TTC549 (cell line): ENCODE data around the gene PLXNB1.
"Not testable (repeated sequence)": the region's sequence is repeated elsewhere in the genome, so short reads cannot be mapped to it uniquely, and the experiment has no call there.

Source experiments
- FAIRE-seq: peaks from 2 replicates; lab custom pipeline; 2012; peaks lifted over from hg19 to GRCh38; lab: Jason Lieb, UNC

PLXNB1 gene

DNA sequence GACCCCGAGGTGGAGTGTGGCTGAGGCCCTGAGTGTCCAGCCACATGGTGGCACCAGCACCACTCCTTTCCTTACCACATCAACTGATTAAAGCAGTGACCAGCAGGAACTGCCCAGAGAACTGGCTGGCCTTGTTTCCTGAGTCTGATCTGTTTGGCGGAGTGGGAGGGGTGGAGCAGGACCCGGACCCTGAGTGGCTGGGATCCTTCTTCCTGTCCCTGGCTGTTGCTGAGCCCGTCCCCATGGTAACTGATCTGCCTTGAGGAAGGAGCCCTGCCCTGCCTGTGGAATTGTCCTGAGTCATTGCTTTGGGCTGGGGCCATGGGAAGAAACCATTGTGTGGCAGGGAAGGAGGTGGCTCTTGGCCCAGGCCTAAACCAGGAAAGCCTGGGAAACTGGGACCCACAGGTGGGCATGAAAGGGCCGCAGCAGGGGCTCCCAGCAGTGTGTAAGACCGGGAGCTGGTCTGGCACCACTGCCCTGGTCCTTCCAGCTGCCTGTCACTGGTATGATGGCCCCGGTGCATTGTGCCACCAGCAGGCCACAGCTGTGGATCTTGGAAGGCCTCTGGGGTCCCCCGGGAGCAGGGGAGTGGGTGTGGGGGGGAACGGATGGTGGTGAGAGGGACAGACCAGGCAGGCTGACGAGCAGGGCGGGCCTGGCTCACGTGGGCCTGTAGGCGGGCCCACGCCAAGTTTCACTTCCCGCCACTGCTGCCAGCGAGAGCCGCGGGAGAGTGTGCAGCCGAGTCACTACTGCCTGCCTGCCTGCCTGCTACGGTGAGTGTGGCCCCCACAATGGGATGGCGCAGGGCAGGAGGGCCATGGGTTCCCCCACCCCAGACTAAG is 35.9 kb upstream of the PLXNB1 start:
- FAIRE-seq = peak; percentile 87

DNA sequence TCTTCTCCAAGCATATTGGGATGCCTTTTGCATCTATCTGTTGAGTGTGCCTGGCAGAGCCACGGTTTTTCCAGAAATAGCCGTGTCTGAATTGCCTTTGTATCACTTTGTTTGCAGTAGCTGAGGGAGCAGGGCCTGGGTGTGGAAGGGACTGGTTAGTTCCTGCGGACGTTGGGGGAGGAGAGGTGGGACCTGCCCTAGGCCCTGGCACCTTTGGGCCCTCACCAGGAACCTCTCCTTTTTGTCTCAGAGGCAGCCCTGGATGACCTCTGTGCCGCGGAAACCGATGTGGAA is 35.3 kb upstream of the PLXNB1 start:
- no peak for FAIRE-seq

- FAIRE-seq = no peak
Measured at GRCh38 chr3:48464713-48465221, 34.9 kb upstream of the PLXNB1 start.

- FAIRE-seq = no peak
Measured at GRCh38 chr3:48463703-48464102, 33.8 kb upstream of the PLXNB1 start.

GRCh38 chr3:48461767-48462166 is 31.9 kb upstream of the PLXNB1 start:
- not testable (repeated sequence) for FAIRE-seq

- no peak for FAIRE-seq
Measured at GRCh38 chr3:48460517-48460902, 30.6 kb upstream of the PLXNB1 start.

DNA sequence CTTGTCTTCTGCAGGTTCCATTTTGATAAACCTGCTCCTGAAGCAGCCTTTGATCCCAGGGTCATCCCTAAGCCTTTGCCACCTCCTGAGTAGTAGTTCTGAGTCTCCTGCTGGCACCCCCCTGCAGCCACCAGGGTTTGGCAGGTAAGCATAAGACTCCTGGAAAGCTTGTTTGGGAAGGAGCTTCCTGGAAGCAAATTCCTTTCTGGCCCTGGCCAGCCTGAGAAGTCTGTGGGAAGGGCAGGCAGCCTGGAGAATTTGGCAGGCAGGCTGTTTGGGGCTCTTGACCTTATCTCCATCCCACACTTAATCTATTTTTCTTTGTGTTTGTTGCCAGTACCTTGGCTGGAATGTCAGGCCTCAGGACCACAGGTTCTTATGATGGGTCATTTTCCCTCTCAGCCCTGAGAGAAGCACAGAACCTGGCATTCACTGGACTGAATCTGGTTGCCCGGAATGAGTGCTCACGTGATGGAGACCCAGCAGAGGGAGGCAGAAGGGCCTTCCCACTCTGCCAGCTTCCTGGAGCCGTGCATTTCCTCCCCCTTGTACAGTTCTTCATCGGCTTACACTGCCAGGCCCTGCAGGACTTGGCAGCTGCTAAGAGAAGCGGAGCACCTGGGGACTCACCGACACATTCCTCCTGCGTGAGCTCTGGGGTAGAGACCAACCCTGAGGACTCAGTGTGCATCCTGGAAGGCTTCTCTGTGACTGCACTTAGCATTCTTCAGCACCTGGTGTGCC is 30.1 kb upstream of the PLXNB1 start:
- FAIRE-seq = no peak

DNA sequence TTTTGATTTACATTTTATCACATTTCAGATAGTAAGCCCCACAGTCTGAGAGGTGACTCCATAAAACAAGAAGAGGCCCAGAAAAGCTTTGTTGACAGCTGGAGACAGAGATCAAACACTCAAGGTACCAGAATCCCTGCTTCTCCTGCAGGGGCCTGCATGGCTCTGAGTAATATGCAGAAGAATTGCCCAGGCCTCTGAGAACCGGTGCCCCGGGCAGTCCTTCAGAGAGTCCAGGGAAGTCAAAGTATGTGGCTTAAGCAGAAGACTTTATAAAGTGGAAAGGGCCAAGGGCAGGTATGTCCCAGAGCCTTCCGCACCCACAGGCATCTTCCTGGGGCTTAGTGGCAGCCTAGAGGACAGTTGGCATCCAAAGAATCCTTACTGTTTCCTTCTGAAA is 29.4 kb upstream of the PLXNB1 start:
- FAIRE-seq = no peak

GRCh38 chr3:48456456-48456855 is 26.6 kb upstream of the PLXNB1 start:
- FAIRE-seq = no peak

GRCh38 chr3:48451270-48451669 is 21.4 kb upstream of the PLXNB1 start:
- FAIRE-seq = no peak

DNA sequence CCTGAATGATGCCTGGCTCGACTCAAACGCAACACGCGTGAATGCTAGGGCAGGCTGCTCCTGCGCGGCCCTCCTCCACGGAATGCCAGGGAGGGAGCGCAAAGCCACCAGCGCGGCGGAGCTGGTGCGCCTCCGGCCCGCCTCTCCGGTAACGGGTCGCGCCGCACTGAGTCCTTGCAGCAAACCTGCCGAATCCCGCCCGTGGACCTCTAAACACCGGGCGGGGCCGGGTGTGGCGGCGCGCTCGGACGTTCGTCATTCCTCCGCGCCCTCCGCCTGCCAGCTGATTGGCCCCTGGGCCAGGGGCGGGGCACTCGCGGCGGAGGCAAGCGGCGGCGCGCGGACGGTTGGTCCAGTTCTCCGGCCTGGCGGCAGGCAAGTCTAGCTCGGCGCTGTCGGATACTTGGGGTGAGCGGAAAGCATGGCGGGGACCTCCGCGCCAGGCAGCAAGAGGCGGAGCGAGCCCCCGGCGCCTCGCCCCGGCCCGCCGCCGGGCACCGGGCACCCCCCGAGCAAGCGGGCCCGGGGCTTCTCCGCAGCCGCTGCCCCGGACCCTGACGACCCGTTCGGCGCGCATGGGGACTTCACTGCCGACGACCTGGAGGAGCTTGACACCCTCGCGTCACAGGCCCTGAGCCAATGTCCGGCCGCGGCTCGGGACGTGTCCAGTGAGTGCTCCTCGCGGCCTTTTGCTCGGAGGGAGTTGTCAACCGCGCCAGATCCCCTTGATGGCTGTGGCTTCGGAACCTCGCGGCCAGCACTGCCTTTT is 16.7 kb upstream of the PLXNB1 start, which contains the start of gene ATRIP:
ATRIP (plus strand) TSS at position 313 of the 769 bp plus-strand sequence; CDS start at position 422, 109 bp downstream.
- no peak for FAIRE-seq

GRCh38 chr3:48446043-48446424 is 16.1 kb upstream of the PLXNB1 start:
- FAIRE-seq = no peak

DNA sequence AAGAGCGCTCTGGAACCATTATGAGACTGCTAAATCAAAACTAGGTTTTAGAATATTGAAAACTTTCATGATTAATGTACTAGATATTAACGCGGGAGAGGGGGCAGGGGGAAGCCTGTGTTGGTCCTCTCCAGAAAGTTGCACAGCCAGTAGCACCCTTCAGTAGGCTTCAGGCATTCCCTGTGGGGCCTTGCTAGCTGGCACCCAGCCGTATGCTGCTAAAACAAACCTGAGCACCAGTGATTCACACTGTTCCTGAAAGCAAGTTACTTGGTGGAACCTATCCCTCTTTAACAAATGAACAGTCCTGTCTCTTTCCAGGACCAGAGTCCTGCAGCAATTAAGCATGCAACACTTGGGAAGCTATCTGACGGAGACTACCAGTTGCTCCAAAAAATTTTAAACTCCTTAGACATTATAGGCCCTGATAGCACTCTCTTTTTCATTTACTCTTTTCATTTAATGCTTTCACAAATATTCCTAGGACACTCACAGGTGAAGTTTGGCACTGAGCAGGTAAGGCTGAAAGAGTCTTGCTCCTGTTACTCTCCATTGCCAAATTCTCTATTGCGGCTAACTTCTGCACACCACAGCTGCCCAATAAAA is 15.5 kb upstream of the PLXNB1 start:
- no peak for FAIRE-seq

- no peak for FAIRE-seq
Measured at GRCh38 chr3:48441940-48442339, 12.1 kb upstream of the PLXNB1 start.

DNA sequence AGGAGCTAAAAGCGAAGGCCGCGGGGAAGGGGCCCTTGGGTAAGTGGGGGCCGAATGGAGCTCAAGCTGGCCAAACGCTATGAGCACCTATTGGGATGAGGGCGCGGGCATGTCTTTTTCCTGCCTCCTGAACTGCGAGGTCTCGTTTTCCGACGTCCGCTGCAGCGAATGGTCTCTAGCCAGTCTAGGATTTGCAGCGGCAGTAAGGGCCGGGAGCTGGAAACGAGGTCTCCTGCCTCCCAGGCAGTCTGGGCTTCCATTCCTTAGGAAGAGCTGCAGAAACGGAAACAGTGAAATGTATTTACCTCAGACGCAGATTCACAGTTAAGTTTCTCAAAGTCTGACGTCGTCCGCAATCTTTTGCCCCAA is 10.7 kb upstream of the PLXNB1 start:
- no peak for FAIRE-seq

GRCh38 chr3:48439820-48440589 is 10.1 kb upstream of the PLXNB1 start, which contains the start of the genes CCDC51 and TMA7:
TSS of gene CCDC51 (minus strand) at chr3:48440119. CDS start at chr3:48435128, 4,991 bp downstream.
TSS of gene TMA7 (plus strand) at chr3:48440257. CDS start at chr3:48440297, 40 bp downstream.
- peak; percentile 77 for FAIRE-seq

- FAIRE-seq = no peak
Measured at GRCh38 chr3:48437812-48438211, 7.9 kb upstream of the PLXNB1 start.

DNA sequence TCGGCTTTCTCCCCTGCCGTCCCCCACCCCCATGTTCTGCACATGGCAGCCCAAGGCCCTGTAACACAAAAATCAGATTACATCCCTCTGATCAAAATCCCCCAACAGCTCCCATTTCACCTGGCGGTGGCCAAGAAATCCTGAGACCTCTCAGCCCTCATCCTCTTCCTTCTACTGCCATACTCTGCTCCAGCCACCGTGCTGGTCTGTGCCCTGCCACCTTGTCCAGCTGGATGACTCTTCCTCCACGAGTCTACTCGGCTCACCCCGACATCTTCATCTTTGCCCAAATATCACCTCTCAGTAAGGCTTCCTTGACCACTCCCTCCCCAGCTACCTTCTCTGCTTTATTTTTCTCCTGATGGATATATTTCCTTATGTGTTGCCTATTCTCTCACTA is 7.0 kb upstream of the PLXNB1 start:
- FAIRE-seq = no peak

DNA sequence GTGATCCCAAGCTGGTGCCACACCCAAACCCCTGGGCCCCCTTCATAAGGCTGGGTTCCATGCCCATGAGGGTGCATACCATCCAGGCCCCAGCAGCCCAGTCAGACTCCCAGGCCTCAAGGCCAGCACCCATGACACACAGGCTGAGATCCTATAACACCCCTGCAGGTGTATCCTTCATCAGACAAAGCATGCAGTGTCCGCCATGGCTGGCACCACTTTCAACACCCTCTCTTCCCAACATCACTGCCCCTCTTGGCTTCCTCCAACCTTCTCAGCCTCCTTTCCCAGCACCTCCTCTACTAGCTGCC is 6.5 kb upstream of the PLXNB1 start:
- no peak for FAIRE-seq

GRCh38 chr3:48435774-48436476 is 6.0 kb upstream of the PLXNB1 start:
- FAIRE-seq = peak; percentile 42

DNA sequence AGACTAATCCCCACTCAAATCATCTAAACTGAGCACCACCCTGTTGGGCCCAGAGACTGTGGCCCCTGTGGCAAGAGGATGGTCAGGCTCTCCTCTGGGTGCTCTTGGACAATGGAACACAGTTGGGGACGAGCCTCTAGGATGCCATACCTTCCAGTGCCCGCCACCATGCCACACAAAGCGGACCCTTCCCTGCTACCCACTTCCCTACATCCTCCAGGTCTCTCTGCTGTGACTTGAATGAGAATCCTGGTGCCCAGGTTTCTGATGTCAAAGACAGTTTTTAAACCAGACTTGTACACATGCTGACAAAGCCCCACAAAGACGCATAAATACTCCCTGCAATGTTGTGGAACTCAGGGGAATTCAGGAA is 5.3 kb upstream of the PLXNB1 start:
- no peak for FAIRE-seq
